Measurements from ENCODE around the gene CCDC97. TPM values are rescaled to one million over a fixed set of nuclear protein-coding genes. Genes with fewer than 3 reads are reported as not detected.

Gene CCDC97
- total RNA-seq, 1 experiment from 2014 or later: 23.0 TPM

GRCh38 chr19:41367848-41368301 is 57.9 kb downstream of the CCDC97 start:
- H2AFZ ChIP-seq (ENCODE audit: low read depth, low read length, poor library complexity, severe bottlenecking): no peak overlapping the region
- H3K27me3 ChIP-seq (ENCODE audit: insufficient read depth, low read length): no peaks in the 10 kb centered on the region
- BruUV-seq (replicated peaks): no TSS peak
- H3K36me3 ChIP-seq (ENCODE audit: control insufficient read depth in 1 of 2, insufficient read depth in 2 of 2, low read length in 2 of 2): no peaks in the 10 kb centered on the region
- no peaks in the 10 kb centered on the region for H4K20me1 ChIP-seq (ENCODE audit: insufficient read depth)
- H3K4me1 ChIP-seq (ENCODE audit: control insufficient read depth in 1 of 2, insufficient read depth in 2 of 2, low read length in 2 of 2): peaks cover 8 to 45% of the 10 kb centered on the region in 2 experiments; a peak in 3 of 4 replicates
- no peak overlapping the region for H3K4me3 ChIP-seq (replicated peaks in 1 of 2; ENCODE audit: low read depth in 1 of 2, low read length in 2 of 2)
- RAD21 ChIA-PET (ENCODE audit: low non-redundant PET in 1 of 2, low total read pairs in 2 of 2, uncharacterized antibody in 2 of 2, unreplicated experiment in 2 of 2): no interaction called here
- DNase-seq (ENCODE audit: low read depth, low spot score) (no peak), ATAC-seq (no peak)
- CTCF ChIA-PET: interaction anchor here (0.6 kb wide), 1 partner anchor 469 kb away, joined by 3 read pairs; no protein-coding TSS in a partner anchor
- peaks cover 12% of the 10 kb centered on the region; the same call in 1 of the 2 replicates for H3K79me2 ChIP-seq (ENCODE audit: insufficient read depth, low read length)
- TF ChIP-seq CBX3 (IDR thresholded peaks at IDR 0.05; ENCODE audit: low read depth): no peak
- no peak for TF ChIP-seq SP1 (IDR thresholded peaks at IDR 0.05; ENCODE audit: low read depth)
- TF ChIP-seq POLR2AphosphoS5 (IDR thresholded peaks at IDR 0.05; ENCODE audit: low read depth, low read length): no peak
- no peak for TF ChIP-seq ELF1 (IDR thresholded peaks at IDR 0.05; ENCODE audit: borderline replicate concordance, low read depth)
- TF ChIP-seq EGR1 (IDR thresholded peaks at IDR 0.05; ENCODE audit: low read depth): no peak
- TF ChIP-seq SRF (IDR thresholded peaks at IDR 0.05; ENCODE audit: low read depth): no peak
- no peak for TF ChIP-seq CTCF (IDR thresholded peaks at IDR 0.05 in 2 of 3, conservative IDR thresholded peaks at IDR 0.05 in 1 of 3; ENCODE audit: borderline replicate concordance in 1 of 3, insufficient read depth in 1 of 3, low read depth in 2 of 3, low read length in 2 of 3)
- no peak for TF ChIP-seq JUND (IDR thresholded peaks at IDR 0.05)
- TF ChIP-seq MAX (IDR thresholded peaks at IDR 0.05): no peak
- no peak for TF ChIP-seq ZBTB33 (IDR thresholded peaks at IDR 0.05; ENCODE audit: extremely low read depth, insufficient replicate concordance, low read length)
- H3K4me2 ChIP-seq (ENCODE audit: low read length): peak overlapping the region; percentile 32
- no peaks in the 10 kb centered on the region for H3K9me2 ChIP-seq (ENCODE audit: insufficient read depth)
- H3K9me3 ChIP-seq (ENCODE audit: control insufficient read depth in 1 of 2, insufficient read depth in 1 of 2, low read depth in 1 of 2, low read length in 2 of 2): no peaks in the 10 kb centered on the region
- POLR2A ChIA-PET: no interaction called here
- intact Hi-C loops (cut with micrococcal nuclease): no loop called here
- no peak overlapping the region for H3K27ac ChIP-seq (ENCODE audit: low read depth, low read length)
- H3K9ac ChIP-seq (ENCODE audit: low read length): peak overlapping the region; percentile 27; the same call in 1 of the 2 replicates

Data from HCT116 (cell line).